Non-pigmented ciliary epithelial cell (primary cell): Measurements from ENCODE around the gene TECTA.
"Not testable (repeated sequence)": the region's sequence is repeated elsewhere in the genome, so short reads cannot be mapped to it uniquely, and the experiment has no call there.

Experiments
- DNase-seq: peaks from one replicate; pipeline ENCODE4 v3.0.0-alpha.2; 2010; ENCODE audit warnings: low read depth

TECTA gene

DNA sequence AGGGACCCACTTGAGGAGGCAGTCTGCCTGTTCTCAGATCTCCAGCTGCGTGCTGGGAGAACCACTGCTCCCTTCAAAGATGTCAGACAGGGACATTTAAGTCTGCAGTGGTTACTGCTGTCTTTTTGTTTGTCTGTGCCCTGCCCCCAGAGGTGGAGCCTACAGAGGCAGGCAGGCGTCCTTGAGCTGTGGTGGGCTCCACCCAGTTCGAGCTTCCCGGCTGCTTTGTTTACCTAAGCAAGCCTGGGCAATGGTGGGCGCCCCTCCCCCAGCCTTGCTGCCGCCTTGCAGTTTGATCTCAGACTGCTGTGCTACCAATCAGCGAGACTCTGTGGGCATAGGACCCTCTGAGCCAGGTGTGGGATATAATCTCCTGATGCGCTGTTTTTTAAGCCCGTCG is 76.6 kb downstream of the TECTA start:
- DNase-seq, result not testable (repeated sequence)

DNA sequence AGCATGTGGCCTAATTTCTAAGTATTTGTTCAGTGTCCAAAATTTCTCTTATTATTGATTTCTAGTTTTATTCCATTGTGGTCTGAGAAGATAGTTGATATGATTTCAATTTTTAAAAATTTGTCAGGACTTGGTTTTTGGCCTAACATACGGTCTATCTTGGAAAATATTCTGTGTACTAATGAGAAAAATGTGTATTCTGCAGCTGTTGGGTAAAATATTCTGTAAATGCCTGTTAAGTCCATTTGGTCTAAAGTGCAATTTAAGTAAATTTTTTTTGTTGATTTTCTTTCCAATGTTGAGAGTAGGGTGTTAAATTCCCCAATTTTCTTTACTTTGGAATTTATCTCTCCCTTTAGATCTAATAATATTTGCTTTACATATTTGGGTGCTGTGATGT is 78.3 kb downstream of the TECTA start:
- DNase-seq, result no peak

DNA sequence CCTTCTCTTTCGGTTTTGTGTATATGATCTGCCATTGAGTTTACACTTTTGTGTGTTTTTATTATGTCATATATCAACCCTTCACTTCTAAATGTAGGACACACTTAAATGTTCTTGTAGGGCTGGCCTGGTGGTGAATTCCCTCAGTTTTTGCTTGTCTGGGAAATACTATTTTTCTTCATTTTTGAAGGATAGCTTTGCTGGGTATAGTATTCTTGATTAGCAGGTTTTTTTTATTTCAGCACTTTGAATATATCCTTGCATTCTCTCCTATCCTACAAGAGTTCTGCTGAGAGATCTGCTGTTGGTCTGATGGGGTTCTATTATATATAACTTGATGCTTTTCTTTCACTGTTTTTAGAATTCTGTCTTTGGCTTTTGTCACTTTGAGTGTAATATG is 79.1 kb downstream of the TECTA start:
- no peak for DNase-seq

DNA sequence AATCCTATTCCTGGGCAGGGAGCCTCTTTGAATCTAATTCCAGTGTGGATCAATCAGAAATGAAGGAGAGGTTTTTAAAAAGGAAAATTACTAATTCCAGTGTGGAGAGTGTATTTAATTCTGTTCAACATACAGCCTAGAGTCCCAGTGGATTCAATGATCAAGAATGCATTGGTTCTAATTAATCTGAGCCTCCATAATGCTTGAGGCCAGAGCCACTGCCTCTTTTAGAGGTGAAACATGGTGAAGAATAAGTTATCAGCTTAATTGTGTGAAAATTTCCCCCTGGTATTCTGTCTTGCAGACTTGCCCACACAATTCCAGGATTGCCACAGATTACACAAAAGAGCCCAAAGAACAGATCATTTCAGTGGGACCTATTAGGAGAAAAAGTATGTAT is 87.7 kb downstream of the TECTA start:
- no peak for DNase-seq

DNA sequence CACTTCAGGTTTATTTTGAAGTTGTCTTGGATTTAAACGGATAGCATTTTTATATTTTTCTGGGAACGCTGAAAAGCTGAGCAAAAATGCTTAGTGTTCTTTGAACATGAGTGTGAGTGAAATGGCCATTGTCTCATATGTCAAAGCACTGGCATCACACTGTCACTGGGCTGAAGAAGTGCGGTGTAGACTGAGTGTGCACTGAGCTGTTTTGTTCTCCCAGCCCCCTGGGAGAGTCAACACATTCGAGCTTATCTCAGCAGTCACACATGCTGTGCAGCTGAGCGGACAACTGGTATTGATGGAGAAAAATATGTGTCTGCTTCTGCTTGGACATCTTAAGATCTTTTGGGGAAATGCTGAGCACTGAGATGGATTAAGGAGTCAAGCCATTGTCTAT is 90.8 kb downstream of the TECTA start:
- DNase-seq, result no peak

DNA sequence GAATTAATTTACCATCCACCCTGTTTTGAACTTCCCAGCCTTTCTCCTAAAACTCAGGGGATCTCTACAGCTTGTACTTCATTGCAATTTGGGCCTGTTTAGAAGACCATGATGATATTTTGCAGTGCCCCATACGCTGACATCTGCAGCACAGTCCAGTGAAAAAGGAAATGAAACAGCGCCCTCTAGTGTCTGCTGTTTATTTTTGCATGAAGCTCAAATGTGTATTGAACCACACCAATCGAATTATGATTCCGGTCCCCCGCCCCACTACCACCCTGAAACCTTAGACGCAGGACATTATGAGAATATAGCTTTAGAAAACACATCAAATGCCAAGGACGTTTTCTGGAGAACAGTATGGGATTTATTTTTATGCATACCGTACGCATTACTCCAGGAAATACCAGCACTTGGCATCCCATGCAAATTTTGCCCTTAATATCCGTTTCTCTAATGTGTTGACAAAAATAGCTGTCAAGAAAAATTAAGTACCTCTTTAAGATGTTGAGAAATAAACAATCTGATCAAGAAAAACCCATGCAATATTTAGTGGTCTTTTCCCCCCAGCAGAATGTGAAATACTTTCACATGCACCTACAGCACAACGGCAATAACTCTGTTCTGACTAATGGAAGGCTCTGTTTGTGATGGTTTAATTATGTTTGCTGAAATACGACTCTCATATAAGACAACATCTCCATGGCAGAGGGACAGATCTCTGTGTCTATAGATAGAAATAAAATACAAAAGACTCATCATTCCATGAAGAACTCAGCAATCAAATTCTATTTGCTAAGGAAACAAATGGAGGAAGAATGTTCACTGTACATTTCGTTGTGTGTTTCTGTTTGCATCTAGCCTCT is 93.9 kb downstream of the TECTA start:
- peak; percentile 18 for DNase-seq

DNA sequence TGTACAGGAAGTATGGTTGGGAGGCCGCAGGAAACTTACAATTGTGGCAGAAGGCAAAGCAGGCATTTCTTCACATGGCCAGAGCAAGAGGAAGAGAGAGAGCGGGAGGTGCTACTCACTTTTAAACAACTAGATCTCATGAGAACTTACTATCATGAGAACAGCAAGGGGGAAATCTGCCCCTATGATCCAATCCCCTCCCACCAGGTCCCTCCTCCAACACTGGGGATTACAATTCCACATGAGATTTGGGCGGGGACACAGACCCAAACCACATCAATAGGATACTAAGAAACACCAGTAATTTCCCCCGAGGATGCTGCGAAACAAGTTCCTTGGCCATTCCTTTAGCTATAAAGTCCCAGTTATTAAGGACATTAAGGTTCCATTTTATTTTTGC is 97.4 kb downstream of the TECTA start:
- no peak for DNase-seq

DNA sequence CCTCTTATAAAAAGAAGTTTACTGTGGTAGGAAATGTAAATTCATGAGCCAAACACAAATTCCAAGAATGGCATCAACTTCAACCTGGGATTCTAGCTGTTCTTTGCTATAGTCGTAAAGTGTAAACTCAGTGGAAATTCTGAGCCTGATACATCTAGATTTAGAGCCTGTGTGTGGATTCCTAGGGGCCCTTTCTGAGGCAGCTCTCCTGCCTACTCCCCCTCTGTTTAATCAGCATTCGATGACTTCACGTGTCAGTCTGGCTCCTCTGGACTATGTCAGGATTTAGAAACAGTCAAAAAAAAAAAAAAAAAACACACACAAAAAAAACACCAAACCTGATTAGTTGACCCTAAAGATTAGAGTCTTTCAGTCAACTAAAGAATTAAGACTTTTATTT is 98.5 kb downstream of the TECTA start:
- DNase-seq, result no peak

DNA sequence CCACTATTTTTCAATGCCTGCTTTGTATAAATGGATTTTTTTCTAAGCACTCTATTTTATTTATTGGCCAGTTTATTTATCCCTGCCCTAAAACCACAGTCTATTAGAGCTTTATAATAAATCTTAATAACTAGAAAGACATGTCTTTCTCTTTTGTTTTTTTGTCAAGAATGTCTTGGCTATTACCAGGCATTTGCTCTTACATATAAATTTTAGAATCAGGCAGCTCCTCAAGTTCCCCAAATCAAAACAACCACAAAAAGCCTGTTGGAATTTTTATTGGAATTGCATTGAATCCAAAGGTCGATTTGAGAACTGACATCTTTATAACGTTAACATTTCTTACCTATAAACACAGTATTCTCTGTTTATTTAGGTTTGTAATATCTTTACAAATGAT is 105.8 kb downstream of the TECTA start:
- no peak for DNase-seq

DNA sequence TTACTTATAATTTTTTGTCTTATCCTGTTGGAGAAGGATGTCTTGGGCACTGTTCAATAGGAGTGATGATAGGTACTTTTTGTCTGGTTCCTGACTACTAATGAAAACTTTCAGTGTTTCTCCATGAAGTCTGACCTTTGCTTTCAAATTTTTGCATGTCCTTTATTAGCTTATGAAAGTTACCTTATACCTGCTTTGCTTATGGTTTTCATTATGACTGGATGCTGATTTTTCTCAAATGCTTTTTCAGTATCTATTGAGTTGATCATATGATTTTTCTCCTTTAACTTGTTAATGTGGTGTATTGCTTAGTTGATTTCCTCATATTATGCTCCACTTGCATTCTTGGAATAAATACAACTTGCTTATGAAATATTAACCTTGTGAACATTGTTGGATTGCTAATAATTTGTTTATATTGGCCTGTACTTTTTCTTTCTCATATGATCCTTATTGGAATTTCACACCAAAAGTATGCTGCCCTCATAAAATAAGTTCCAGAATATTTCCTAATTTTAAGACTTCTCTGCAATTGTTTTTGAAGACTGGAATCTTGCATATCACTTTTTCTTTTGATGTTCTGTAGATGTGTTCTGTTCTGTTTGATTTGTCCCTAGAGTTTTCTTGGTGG is 106.6 kb downstream of the TECTA start:
- DNase-seq, result no peak

DNA sequence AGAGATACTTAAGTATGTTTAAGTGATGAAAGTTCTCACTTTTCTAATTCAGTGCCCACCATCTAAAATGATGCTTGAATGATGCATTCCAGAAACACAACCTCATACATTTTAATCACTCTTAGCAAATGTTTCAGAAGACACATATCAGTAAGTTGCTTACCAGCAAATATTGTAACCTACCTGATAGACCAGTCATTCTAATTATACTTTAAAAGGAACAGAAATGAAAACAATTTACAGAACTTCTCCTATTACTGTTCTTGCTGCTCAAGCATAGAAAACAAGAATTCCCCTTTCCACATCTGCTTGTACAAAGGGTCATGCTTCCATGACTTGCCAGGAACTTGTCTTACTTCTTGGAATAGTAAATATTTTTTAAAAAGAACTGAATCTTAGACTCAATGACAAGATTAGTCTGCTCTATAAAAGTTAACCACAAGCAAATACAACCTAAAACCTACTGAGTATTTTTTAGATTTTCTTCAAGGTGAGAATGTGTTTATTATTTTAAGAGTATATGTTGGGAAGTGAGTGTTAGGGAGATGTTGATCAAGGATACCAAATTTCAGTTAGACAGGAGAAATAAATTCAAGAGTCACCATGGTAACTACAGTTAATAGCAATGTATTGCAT is 109.5 kb downstream of the TECTA start:
- DNase-seq, result no peak

DNA sequence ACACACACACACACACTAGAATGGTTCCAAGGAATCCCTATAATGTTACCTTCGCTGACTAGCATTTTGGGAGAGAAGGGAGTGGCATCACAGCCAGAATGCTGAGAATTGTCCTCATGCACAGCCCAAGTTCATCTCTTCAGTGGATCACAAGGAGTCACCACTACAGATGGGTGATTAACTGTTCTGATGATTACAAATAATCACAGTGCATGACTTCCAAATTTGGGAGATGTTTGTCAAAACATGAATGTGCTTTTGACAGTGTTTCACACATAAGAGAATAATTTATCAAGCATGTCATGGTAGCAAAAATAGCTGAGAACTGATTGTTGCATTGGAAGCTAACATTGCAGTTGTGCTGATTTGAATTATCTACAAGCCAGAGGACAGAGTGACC is 110.6 kb downstream of the TECTA start:
- no peak for DNase-seq

DNA sequence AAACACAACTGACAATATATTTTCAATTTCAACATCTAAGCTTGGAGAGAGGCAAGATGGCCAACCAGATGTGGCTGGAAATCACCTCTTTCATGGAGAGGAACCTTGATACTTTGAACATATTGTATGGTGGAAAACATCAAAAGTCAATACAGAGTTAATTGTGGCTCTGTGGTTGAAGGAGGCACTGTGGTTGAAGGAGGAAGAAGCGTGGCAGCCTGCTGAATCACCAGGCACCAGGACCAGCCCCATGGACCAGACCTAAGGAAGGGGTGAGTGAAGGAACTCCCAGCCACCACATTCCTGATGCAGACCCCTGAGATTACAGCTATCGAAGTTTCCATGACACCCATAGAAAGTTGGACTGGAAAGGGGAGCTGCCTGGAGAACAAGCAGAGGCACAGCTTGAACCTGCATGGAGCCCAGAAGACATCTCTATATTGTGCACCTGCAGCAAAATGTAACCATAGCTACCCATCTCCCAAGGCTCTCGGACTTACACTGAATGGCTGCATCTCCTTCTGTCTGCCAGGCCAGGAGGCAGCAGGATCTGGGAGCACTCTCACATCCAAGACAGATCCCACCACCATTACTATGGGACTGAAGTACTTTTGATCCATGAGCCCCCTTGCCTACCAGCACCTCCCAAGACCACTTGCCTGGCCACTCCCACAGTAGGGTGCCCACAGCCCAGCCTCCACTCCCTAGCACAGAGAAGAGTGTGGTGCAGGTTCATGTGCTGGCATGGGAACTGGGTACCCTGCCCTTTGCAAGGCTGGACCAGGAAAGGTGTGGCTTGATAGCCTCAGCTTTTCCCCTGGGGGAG is 111.7 kb downstream of the TECTA start:
- no peak for DNase-seq

DNA sequence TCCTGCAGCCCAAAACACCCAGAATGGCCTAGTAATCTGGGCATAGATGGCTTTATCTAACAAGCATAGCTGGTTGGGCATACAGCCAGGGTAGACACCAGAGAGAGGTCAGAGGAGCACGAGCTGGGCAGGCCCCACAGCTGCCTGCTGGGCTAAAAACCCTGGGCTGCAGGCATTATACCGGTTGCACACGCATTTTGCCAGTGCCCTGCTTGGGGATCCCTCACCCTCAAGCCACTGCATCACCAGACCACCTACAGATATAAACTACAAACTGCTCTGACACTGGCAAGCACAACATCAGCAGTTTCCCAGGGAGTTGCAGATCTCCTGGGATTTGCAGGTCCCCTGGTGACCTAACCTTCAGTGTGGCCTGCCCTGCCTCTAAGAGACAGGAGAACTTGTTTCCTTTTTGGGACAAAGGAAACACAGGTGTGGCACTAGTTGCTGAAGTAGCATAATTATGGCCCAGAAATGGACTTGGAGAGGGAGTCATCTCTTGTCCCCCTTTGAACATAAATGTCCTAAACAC is 112.4 kb downstream of the TECTA start:
- no peak for DNase-seq

DNA sequence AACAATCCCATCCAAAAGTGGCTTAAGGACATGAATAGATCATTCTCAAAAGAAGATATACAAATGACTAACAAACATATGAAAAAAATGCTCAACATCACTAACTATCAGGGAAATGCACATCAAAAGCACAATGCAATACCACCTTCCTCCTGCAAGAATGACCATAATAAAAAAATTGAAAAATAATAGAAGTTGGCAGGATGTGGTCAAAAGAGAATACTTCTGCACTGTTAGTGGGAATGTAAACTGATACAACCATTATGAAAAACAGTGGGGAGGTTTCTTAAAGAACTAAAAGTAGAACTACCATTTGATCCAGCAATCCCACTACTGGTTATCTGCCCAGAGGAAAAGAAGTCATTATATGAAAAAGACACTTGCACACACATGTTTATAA is 113.8 kb downstream of the TECTA start:
- DNase-seq, result no peak

DNA sequence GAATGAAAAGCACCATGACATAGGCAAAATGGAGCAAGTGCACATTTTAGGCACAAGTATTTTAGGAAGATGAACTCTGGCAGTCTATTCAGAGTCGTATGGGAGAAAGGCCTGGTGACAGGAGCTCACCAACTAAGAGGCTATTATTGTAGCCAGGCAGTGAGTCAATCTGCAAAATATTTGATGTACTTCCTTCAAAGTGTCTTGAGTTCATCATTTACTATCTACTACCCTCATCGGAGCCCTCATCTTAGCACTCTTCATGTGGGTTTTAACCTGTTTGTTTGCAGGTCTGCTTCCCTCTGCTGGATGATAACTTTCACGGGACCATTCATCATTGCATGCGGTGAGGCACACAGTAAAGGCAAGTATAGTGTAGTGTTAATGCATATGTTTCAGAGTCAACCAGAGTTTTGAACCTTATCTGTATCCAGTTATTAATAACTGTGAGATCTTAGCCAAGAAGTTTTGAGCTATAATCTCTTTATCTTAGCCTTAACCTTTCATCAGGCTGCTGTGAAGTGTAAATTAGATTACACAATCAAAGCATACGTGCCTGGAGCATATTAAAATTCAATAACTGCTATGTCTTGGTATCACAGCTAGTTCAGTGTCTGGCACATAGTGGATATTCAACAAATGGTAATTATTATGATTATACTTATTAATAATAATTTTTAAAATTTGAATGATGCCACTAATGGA is 120.6 kb downstream of the TECTA start:
- DNase-seq, result no peak

DNA sequence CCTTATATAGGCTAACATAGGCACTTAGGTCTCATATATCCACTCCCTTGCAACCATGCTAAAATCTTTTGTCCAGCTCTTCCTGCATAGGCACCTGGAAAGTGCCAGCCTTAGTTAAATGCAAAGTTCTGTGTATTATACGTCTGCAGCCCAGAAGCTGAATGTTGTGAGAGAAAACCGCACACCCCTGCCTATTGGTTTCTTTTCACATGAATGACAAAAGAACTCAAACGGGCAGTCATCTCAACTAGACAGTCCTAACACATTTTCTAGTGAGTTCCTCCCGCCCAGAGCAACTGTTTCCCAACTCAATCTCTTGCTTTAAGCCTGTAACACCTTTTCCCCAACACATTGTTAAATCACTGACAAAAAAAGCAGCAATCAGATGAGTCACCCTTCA is 122.1 kb downstream of the TECTA start:
- DNase-seq, result no peak

DNA sequence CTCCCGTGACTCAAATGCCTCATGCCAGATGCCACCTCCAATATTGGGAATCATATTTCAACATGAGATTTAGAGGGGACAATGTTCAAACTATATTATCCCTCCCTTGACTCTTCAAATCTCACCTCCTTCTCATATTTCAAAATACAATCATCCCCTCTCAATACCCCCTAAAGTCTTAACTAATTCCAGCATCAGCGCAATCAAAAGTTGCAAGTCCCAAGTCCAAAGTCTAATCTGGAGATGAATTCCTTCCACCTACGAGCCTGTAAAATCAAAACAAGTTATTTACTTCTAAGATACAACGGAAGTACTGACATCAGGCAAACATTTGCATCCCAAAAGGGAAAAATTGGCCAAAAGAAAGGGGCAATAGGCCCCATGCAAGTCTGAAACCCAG is 124.3 kb downstream of the TECTA start:
- DNase-seq, result no peak

DNA sequence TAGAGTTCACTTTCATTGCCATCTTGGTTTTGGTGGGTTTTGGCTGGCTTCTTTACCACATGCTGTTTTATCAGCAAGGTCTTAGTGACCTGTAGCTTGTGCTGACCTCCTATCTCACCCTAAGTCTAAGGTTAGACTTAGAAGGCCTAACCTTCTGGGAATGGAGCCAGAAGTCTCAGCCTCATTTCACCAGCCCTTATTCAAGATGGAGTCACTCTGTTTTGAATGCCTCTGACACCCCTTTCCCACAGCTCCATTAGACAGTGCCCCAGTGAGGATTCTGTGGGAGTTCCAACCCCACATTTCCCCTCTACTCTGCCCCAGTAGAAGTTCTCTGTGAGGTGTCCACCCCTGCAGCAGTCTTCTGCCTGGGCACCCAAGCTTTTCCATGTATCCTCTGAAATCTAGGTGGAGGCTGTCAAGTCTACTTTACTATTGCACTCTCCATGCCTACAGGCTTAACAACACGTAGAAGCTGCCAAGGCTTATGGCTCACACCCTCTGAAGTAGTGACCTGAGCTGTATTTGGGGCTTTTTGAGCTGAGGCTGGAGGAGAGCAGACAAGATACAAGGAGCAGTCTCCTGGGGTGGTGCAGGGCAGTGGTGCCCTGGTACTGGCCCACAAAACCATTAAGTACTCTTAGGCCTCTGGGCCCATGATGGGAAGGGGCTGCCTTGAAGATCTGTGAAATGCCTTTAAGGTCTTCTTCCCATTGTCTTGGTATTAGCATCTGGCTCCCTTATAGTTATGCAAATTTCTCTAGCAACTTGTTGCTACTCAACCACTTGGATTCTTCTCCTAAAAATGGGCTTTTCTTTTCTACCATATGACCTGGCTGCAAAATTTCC is 125.6 kb downstream of the TECTA start:
- no peak for DNase-seq

DNA sequence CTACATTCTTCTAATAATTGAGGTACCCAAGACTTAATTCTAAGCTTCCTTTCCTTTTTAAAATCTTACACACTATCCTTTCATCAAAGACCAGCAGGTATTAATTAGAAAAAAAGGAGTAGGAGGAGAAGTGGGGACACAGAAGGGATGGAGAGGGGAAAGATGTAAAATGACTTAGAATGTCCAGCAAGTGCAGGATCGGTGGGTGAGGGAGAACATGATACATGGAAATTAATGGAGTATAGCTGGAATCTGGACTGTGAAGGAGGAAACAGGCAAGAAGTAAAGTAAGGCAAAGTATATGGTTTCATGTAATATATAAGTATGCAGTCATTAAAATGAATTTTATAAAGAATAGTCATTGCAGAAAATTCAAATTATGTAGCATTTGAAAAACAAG is 127.8 kb downstream of the TECTA start:
- no peak for DNase-seq
